Adipocyte (in vitro differentiated cells): ENCODE measurements around the gene WDR88.
A peak's percentile ranks its signal among the peaks of the same experiment; 100 is the strongest.
"Not testable (repeated sequence)": the region's sequence is repeated elsewhere in the genome, so short reads cannot be mapped to it uniquely, and the experiment has no call there.

ENCODE experiments used
- DNase-seq: peaks from one replicate; pipeline ENCODE4 v3.0.0-alpha.2; 2015; ENCODE audit warnings: low read depth
- H3K27me3 ChIP-seq: replicated peaks from 2 replicates; pipeline ENCODE4 v1.7.0; 2013; ENCODE audit warnings: mild to moderate bottlenecking, low read length, moderate library complexity; ENCODE audit not compliant: control insufficient read depth, insufficient read depth
- H3K36me3 ChIP-seq: 2 replicates; pipeline ENCODE4 v1.7.0; 2013; ENCODE audit warnings: low read length, mild to moderate bottlenecking, moderate library complexity; ENCODE audit not compliant: control insufficient read depth, insufficient read depth, severe bottlenecking
- H3K4me1 ChIP-seq: 2 replicates; pipeline ENCODE4 v1.7.0; 2013; ENCODE audit warnings: mild to moderate bottlenecking, low read length, moderate library complexity; ENCODE audit not compliant: control insufficient read depth, insufficient read depth
- H3K4me3 ChIP-seq: 2 replicates; pipeline ENCODE4 v1.7.0; 2013; ENCODE audit warnings: mild to moderate bottlenecking, low read length, moderate library complexity
- H3K9ac ChIP-seq: 2 replicates; pipeline ENCODE4 v1.7.0; 2013; ENCODE audit warnings: mild to moderate bottlenecking, low read length, moderate library complexity
- H3K9me3 ChIP-seq: 2 replicates; pipeline ENCODE4 v1.7.0; 2013; ENCODE audit warnings: mild to moderate bottlenecking, low read length, moderate library complexity; ENCODE audit not compliant: control insufficient read depth

Gene WDR88

GRCh38 chr19:33207040-33207620 lies 75.2 kb downstream of the WDR88 start:
- Histone ChIP-seq H3K4me1 (peaks cover 4% of the 10 kb centered on the region), H3K9ac (no peak overlapping the region), H3K27me3 (no peaks in the 10 kb centered on the region), H3K36me3 (peaks cover 10% of the 10 kb centered on the region), H3K4me3 (no peak overlapping the region), H3K9me3 (no peaks in the 10 kb centered on the region)
- no peak for DNase-seq

- no peak for DNase-seq
- peaks cover 7% of the 10 kb centered on the region for H3K36me3 ChIP-seq
- H3K9me3 ChIP-seq = no peaks in the 10 kb centered on the region
- H3K9ac ChIP-seq = no peak overlapping the region
- H3K4me3 ChIP-seq = no peak overlapping the region
- peaks cover 4% of the 10 kb centered on the region for H3K4me1 ChIP-seq
- no peaks in the 10 kb centered on the region for H3K27me3 ChIP-seq
These were observed 76.0 kb downstream of the WDR88 start for GRCh38 chr19:33207903-33208302.

- Histone ChIP-seq H3K36me3 (peaks cover 2% of the 10 kb centered on the region), H3K9ac (no peak overlapping the region), H3K4me1 (peaks cover 4% of the 10 kb centered on the region), H3K9me3 (no peaks in the 10 kb centered on the region), H3K4me3 (no peak overlapping the region), H3K27me3 (no peaks in the 10 kb centered on the region)
- DNase-seq = no peak
These were observed 76.5 kb downstream of the WDR88 start for GRCh38 chr19:33208371-33208895.

- DNase-seq = no peak
- H3K4me3 ChIP-seq = no peak overlapping the region
- peaks cover 4% of the 10 kb centered on the region for H3K4me1 ChIP-seq
- H3K9me3 ChIP-seq = no peaks in the 10 kb centered on the region
- no peak overlapping the region for H3K9ac ChIP-seq
- H3K36me3 ChIP-seq = no peaks in the 10 kb centered on the region
- H3K27me3 ChIP-seq = no peaks in the 10 kb centered on the region
These were observed 77.3 kb downstream of the WDR88 start for GRCh38 chr19:33208904-33209849.

GRCh38 chr19:33209850-33210230 lies 77.9 kb downstream of the WDR88 start:
- not testable (repeated sequence) for H3K9ac ChIP-seq, H3K4me1 ChIP-seq, H3K36me3 ChIP-seq, H3K9me3 ChIP-seq, H3K4me3 ChIP-seq, DNase-seq, H3K27me3 ChIP-seq

GRCh38 chr19:33210266-33210940 lies 78.5 kb downstream of the WDR88 start:
- Histone ChIP-seq H3K4me3 (no peak overlapping the region), H3K9ac (no peak overlapping the region), H3K9me3 (no peaks in the 10 kb centered on the region), H3K36me3 (no peaks in the 10 kb centered on the region), H3K27me3 (no peaks in the 10 kb centered on the region), H3K4me1 (peaks cover 4% of the 10 kb centered on the region)
- DNase-seq = no peak

GRCh38 chr19:33211794-33212435 lies 80.0 kb downstream of the WDR88 start:
- H3K4me3 ChIP-seq = no peak overlapping the region
- no peak for DNase-seq
- no peaks in the 10 kb centered on the region for H3K36me3 ChIP-seq
- H3K9ac ChIP-seq = no peak overlapping the region
- peaks cover 5% of the 10 kb centered on the region for H3K27me3 ChIP-seq
- H3K9me3 ChIP-seq = no peaks in the 10 kb centered on the region
- H3K4me1 ChIP-seq = peaks cover 4% of the 10 kb centered on the region

- H3K36me3 ChIP-seq = no peaks in the 10 kb centered on the region
- H3K4me1 ChIP-seq = peaks cover 4% of the 10 kb centered on the region
- DNase-seq = no peak
- H3K4me3 ChIP-seq = no peak overlapping the region
- H3K9me3 ChIP-seq = no peaks in the 10 kb centered on the region
- H3K9ac ChIP-seq = no peak overlapping the region
- peaks cover 5% of the 10 kb centered on the region for H3K27me3 ChIP-seq
These were observed 80.7 kb downstream of the WDR88 start for GRCh38 chr19:33212436-33213172.

- DNase-seq = peak; percentile 38
- Histone ChIP-seq H3K27me3 (peaks cover 8% of the 10 kb centered on the region), H3K4me3 (no peak overlapping the region), H3K9ac (no peak overlapping the region), H3K36me3 (no peaks in the 10 kb centered on the region), H3K9me3 (no peaks in the 10 kb centered on the region), H3K4me1 (no peaks in the 10 kb centered on the region)
These were observed 82.7 kb downstream of the WDR88 start for GRCh38 chr19:33214596-33214995.

GRCh38 chr19:33215438-33216197 lies 83.7 kb downstream of the WDR88 start:
- H3K27me3 ChIP-seq = peaks cover 10% of the 10 kb centered on the region
- no peaks in the 10 kb centered on the region for H3K4me1 ChIP-seq
- no peaks in the 10 kb centered on the region for H3K9me3 ChIP-seq
- no peak overlapping the region for H3K9ac ChIP-seq
- H3K4me3 ChIP-seq = no peak overlapping the region
- no peak for DNase-seq
- no peaks in the 10 kb centered on the region for H3K36me3 ChIP-seq
